GM19467 (cell line): ENCODE measurements around the gene GNB2.

Experiments
- ATAC-seq: cut with Tn5 transposase; IDR thresholded peaks from one replicate; pipeline ENCODE4 v1.9.1; 2021; ENCODE audit warnings: mild to moderate bottlenecking, moderate library complexity; ENCODE audit not compliant: unreplicated experiment

GNB2 gene

DNA sequence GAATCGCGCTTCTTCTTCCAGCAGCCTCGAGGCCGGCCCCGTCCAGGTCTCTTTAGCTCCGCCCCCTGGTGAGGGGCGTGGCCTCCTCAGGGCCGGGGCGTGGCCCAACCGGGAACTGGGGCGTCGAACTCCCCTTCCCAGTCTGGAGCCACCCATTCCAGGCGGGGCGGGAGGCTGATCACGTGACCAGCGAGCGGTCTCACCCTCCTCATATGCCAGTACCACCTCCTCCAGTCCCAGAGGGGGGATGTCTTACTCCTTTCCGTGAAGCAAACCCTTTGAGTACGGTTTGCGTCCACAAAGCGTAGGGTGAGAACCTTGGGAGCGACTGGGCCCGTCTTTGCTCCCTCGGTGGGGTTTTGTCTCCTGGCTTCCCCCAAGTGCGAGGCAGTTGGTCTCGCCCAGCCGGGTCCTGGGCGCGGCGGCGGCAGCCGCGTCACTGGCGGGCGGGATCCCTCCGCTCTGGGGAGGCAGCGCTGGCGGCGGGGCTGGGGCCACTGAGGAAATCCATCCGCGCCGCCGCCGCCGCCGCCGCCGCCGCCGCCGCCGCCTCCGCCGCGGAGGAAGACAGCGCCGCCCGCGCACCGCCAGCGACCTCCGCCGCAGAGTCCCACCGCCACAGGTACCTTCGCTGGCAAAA, at the start of gene GNB2:
GNB2 (plus strand) TSS at position 439 of the 640 bp plus-strand sequence. CDS start 2,526 bp downstream, outside the sequence.
- peak; percentile 50 for ATAC-seq

GRCh38 chr7:100623951-100624824, 49.4 kb upstream of the GNB2 start:
- ATAC-seq: no peak

DNA sequence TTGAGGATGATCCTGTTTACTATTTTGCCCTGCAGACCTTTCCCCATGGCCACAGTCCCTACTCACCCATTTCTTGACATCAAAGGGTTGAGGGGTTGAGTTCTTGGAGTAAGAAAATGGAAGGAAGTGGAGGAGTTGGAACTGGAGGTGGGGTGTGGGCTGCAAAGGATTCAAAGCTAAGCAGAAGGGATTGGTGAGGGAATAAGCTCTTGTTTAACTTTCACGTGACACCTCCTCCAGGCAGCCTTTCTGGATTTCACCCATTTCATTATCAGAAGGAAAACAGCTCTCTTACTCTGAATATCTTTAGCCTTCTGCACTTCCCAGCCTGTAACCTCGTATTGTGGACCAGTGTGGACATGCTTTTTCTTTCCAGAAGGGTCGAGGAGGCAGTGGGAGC, 47.5 kb upstream of the GNB2 start:
- no peak for ATAC-seq

- peak; percentile 57 for ATAC-seq
Observed at GRCh38 chr7:100626530-100627237, 46.9 kb upstream of the GNB2 start.

DNA sequence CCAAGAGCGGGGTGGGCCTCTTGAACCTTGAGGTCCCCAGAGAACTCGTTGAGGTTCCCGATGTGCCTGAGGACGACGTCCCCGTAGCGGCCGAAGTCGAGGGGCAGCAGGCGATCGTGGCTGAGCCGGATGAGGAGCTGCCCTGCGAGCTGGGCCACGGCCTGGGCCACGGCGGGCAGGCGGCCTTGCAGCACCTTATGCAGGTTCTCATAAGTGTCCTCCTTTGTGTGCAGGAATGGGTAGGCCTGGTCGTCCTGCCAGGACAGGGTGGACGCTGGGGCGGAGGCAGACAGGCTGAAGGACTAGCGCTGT, 46.3 kb upstream of the GNB2 start:
- no peak for ATAC-seq

DNA sequence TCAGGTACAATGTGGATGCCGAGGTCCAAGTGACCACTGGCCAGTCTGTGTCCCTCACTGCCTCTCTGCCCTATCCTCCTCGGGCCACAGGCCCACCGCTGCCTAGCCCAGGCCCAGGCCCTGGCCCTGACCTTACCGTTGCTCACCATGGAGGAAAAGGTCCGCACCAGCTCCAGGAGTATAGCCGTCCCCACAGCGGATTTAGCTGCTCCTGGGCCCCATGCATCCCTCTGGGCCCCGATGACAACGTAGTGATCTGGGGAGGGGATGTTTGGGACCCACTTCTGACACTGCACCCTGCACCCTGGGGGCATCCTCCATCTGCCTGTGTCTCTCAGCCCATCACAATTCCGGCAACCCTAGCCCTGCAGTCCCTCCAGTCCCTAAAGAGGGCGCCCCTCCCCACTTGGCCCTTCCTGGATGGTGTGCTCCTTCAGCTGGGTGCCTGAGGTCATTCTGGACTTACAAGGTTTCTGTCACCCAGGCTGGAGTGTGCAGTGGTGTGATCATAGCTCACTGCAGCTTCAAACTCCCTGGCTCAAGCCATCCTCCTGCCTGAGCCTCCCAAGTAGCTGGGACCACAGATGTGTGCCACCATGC, 44.3 kb upstream of the GNB2 start:
- ATAC-seq: no peak

- no peak for ATAC-seq
Observed at GRCh38 chr7:100630066-100630465, 43.5 kb upstream of the GNB2 start.

- no peak for ATAC-seq
Observed at GRCh38 chr7:100632951-100633717, 40.4 kb upstream of the GNB2 start.

DNA sequence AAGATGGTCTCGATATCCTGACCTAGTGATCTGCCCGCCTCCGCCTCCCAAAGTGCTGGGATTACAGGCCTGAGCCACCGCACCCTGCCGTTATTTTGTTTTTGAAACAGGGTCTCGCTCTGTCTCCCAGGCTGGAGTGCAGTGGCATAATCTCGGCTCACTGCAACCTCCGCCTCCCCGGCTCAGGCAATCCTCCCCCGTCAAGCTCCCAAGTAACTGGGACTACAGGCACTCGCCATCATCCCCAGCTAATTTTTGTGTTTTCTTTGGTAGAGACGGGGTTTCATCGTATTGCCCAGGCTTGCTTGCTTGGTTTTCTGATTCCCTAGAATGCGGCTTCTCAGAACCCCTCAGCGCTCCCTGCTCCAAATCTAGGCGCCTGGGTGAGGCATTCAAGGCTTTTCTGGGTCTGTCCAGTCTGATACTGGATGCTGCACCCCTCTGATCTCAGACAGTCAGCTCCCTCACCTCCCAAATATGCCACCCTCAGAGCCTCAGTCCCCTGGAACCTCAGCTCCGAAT, 33.5 kb upstream of the GNB2 start:
- ATAC-seq: no peak

GRCh38 chr7:100640517-100641440, 32.8 kb upstream of the GNB2 start:
- no peak for ATAC-seq

GRCh38 chr7:100641463-100641859, 32.1 kb upstream of the GNB2 start, which contains the start of gene TFR2:
TFR2 (minus strand) TSS chr7:100641552; CDS start chr7:100641509, 43 bp downstream.
- ATAC-seq: no peak

DNA sequence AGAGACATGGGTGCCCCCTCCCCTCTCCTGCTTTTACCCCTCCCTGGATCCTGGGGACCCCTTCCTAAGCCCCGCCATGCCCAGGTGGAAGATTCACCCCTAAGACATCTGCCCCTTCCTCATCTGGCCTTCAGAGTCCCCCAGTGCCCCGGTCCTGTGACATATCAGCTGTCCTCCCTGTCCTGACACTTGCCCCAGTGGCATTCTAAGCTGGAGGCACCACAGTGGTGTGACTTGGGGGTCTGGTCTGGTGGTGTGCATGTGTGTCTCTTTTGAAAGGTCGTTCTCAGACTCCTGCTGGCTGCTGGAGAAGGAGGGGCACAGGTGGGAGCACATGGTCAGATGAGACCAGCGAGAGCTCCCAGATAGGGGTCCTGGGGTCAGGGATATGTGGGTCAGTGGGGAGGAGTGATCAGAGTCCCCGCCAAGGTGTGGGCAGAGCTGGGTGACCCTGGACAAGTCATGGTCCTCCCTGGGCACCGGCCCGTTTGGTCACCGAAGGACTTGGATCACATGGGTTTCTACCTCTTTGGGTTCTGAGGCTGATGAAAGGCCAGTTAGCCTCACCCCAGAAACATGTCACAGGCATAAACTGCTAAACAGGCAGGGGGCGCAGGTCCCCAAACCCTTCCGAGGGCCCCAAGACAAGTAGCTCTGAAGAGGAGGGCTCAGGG, 31.5 kb upstream of the GNB2 start:
- ATAC-seq: no peak

DNA sequence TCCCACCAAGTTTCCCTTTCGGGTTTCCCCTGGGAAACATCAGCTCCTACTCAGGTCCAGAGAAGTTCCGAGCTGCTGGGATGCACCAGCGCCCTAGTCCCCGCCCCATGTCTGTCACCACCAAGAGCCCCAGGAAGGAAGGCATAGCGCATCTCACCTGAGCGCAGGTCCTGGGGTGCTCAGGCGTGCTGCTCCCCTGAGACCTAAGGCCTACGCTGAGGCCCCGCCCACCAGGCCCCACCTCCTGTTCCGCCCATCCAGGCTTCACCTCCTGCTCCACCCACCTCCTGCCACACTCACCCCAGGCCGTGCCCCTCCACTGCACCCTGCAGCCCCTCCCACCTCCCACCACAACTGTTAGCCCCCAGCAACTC, 31.0 kb upstream of the GNB2 start:
- ATAC-seq: no peak

DNA sequence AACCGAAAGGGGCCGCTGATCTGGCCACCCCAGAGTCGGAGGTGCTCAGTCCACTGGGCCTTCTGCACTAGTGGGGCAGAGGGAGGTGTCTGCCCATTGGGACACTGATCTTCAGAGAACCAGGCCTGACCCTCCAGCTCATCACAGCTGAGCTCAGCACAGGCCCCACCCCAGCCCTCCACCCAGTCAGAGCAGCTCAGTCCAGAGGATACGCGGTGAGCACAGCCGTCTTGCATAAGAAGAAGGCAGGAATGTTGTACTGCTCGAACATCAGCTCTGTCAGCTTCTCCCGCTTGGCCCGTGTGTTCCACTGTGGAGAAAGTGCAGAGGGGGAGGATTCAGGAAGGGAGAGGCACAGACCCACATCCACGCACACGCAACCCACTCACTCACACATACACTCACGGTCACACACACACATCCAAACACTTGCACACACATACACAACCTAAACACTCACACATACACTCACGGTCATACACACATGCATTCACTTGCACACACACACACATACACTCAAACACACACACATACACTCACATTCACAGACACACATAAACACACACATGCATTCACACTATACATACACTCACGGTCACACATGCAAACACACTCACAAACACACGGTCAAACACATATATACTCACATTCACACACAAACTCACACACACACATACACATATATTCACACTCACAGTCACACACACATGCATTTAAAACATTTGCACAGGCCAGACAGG, 23.5 kb upstream of the GNB2 start:
- ATAC-seq: no peak

DNA sequence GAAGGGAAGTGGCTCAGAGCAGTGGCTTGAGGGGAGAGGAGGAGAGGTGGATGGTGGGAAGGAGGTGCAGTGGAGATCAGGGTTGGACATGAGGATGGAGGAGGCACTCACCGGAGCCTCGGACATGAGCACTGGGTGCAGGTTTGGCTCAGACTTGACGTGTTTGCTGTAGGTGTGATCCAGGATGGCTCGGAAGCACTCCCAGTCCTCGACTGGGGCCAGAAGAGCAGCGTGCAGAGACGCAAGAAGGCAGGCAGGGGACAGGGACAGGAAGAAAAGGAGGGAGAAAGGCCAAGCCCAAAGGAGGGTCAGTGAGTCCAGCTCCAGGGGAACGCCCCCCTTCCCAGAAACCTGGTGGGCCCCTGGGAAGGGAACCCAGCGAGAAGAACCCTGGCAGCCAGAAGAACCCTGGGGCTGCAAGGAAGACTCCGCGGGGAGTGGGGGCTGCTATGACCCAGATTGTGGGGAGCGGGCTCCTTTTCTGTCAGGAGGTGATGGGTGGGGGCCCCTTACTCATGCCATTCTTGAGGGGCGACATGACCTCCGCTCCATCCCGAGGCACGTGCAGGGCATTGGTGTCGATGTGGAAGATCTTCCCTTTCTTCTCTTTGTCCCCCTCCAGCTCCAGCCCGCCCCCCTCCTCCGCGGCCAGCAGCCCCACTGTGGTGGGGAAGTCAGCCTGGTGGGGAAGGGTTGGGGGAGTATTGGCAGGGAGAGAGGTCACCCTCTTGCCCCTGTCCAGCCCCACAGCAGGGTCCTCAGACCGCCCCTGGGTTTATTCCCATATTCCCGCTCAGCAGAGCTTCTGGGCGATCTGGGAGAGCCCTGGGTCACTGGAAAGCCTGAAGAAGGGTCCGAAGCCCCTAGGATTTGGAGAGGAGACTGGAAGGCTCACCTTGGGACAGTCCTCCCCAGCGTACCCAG, 18.4 kb upstream of the GNB2 start:
- ATAC-seq: no peak

DNA sequence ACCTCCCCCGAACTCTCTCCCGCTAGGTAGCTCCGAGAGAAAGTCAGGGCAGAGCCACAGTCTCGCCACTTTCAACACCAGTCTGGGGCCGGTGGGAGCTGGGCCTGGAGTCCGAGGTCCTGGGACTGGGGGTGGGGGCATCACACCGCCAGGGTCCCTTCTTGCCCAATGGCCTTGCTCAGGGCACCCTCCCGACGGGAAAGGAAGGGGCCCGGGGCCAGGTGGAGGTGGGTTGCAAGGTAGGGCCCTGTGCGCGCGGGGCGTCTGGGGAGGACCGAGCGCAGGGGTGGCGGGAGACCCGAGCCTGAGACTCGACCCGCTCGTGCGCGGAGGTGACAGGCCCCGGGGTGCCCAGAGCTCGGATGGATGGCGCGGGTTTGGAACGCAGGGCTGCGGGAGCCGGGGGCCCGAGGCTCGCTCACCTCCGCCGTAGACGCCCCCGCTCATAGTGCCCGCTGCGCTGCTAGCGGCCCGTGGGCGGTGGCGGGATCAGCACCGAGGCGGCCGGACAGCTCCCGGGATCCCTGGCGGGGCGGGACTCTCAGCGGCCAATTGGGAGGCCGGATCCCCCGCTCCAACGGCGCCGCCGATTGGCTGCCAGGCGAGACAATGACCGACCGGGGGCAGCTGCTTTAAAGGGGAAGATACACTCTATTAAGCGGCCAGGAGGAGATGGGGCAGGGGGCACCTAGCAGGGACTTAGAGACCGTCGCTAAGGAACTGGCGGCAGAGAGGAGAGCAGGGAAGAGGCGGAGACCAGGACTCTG, 17.4 kb upstream of the GNB2 start, which contains the start of gene ACTL6B:
ACTL6B (minus strand) TSS at position 541 of the 767 bp plus-strand sequence; CDS start at position 447, 94 bp downstream.
- ATAC-seq: no peak
